Gastroesophageal sphincter (tissue), 4 donors: ENCODE measurements around the gene CTXN3. TPM values are rescaled to one million over a fixed set of nuclear protein-coding genes. Genes with fewer than 3 reads are reported as not detected.
A peak's percentile ranks its signal among the peaks of the same experiment; 100 is the strongest.

ENCODE experiments used
- ATAC-seq: fragments of 150-250 bp; one replicate; pipeline ENCODE4 v1.9.1; 2016; ENCODE audit warnings: mild to moderate bottlenecking, moderate library complexity
- H3K27ac ChIP-seq, 4 donors: fragments of 200-600 bp; sonication (generic) in 3 of 4; 1 replicate in 3 of 4; 2 replicates in 1 of 4; pipeline ENCODE4 v1.5.1; 2016 to 2019
- H3K27me3 ChIP-seq: fragments of 200-600 bp; sonication (generic); one replicate; pipeline ENCODE4 v1.5.1; 2019
- H3K36me3 ChIP-seq, 2 donors: fragments of 200-600 bp; sonication (generic); one replicate each; pipeline ENCODE4 v1.5.1; 2019; ENCODE audit warnings: control low read depth in 1 of 2
- H3K4me1 ChIP-seq, 3 donors: fragments of 200-600 bp; sonication (generic); 1 replicate in 2 of 3; 2 replicates in 1 of 3; pipeline ENCODE4 v1.5.1; 2016 to 2019; ENCODE audit warnings: control low read depth in 2 of 3
- H3K4me3 ChIP-seq, 2 donors: fragments of 200-600 bp; sonication (generic); one replicate each; pipeline ENCODE4 v1.5.1; 2019; ENCODE audit warnings: mild to moderate bottlenecking in 1 of 2, moderate library complexity in 1 of 2
- H3K9me3 ChIP-seq, 3 donors: fragments of 200-600 bp; sonication (generic); one replicate each; pipeline ENCODE4 v1.5.1; 2017 to 2019; ENCODE audit warnings: control low read depth in 2 of 3
- EP300 ChIP-seq: sonication (generic); formaldehyde crosslinking; IDR thresholded peaks from one replicate; pipeline ENCODE4 v1.6.1; 2017; ENCODE audit warnings: antibody characterized with exemption, mild to moderate bottlenecking
- POLR2A ChIP-seq, 2 donors: fragments of 450-650 bp; IDR thresholded peaks; one replicate each; pipeline ENCODE4 v1.6.1; 2017; ENCODE audit warnings: antibody characterized with exemption in 2 of 2, mild to moderate bottlenecking in 2 of 2, moderate library complexity in 1 of 2
- POLR2AphosphoS5 ChIP-seq: sonication (generic); formaldehyde crosslinking; IDR thresholded peaks from one replicate; pipeline ENCODE4 v1.6.1; 2017; ENCODE audit warnings: antibody characterized with exemption
- WGBS, 2 donors: methylation state at CpG; one replicate each; pipeline ENCODE4 v1.1.5; 2018; ENCODE audit warnings: low coverage in 1 of 2; 5-methylcytosine and 5-hydroxymethylcytosine counted together
- total RNA-seq, 4 donors: library from RNA; depleted of rRNA; stranded (reverse); fragments of >200 nt; gene quantifications; one replicate each; pipeline ENCODE4 v1.1.0, GENCODE V29; 2016
- TF ChIP-seq, protein P1 (sequence below), 4 experiments: fragments of 200-600 bp in 2 of 4; fragments of 450-650 bp in 2 of 4; sonication (generic) in 1 of 4; IDR thresholded peaks; one replicate each; pipeline ENCODE4 v1.5.1; 2017 to 2019; ENCODE audit warnings: antibody characterized with exemption in 4 of 4, mild to moderate bottlenecking in 2 of 4, moderate library complexity in 2 of 4

Gene CTXN3
- total RNA-seq, 4 donors from 2014 or later, result 0.58 TPM; not detected in 3

- TF ChIP-seq, protein P1, sequence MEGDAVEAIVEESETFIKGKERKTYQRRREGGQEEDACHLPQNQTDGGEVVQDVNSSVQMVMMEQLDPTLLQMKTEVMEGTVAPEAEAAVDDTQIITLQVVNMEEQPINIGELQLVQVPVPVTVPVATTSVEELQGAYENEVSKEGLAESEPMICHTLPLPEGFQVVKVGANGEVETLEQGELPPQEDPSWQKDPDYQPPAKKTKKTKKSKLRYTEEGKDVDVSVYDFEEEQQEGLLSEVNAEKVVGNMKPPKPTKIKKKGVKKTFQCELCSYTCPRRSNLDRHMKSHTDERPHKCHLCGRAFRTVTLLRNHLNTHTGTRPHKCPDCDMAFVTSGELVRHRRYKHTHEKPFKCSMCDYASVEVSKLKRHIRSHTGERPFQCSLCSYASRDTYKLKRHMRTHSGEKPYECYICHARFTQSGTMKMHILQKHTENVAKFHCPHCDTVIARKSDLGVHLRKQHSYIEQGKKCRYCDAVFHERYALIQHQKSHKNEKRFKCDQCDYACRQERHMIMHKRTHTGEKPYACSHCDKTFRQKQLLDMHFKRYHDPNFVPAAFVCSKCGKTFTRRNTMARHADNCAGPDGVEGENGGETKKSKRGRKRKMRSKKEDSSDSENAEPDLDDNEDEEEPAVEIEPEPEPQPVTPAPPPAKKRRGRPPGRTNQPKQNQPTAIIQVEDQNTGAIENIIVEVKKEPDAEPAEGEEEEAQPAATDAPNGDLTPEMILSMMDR (IDR thresholded peaks at IDR 0.05), result no peak
- TF ChIP-seq EP300 (no peak), POLR2AphosphoS5 (no peak), POLR2A (IDR thresholded peaks at IDR 0.05) (no peak)
- ATAC-seq, result no peak
- no peaks in the 10 kb centered on the region for H3K27me3 ChIP-seq
- H3K36me3 ChIP-seq, result no peaks in the 10 kb centered on the region
- H3K9me3 ChIP-seq, result no peaks in the 10 kb centered on the region
- H3K4me3 ChIP-seq, result no peak overlapping the region
- H3K4me1 ChIP-seq, result peaks cover 0 to 51% (median 5%) of the 10 kb centered on the region in 3 donors
- H3K27ac ChIP-seq, result peak overlapping the region; percentile 47 to 71 (median 66)
- WGBS, 2 donors, result 39 to 51% methylated on average over 3 of the region's 3 CpGs
Observed at GRCh38 chr5:127660047-127660733, 11.3 kb downstream of the CTXN3 start.

- no peaks in the 10 kb centered on the region for H3K27me3 ChIP-seq
- peaks cover 0 to 87% (median 14%) of the 10 kb centered on the region in 3 donors for H3K4me1 ChIP-seq
- no peak for ATAC-seq
- no peaks in the 10 kb centered on the region for H3K36me3 ChIP-seq
- no peaks in the 10 kb centered on the region for H3K9me3 ChIP-seq
- TF ChIP-seq POLR2A (IDR thresholded peaks at IDR 0.05), result no peak
- TF ChIP-seq, protein P1 (IDR thresholded peaks at IDR 0.05), result no peak
- TF ChIP-seq EP300, result no peak
- no peak for TF ChIP-seq POLR2AphosphoS5
- H3K4me3 ChIP-seq, result no peak overlapping the region
- WGBS, 2 donors, result 65 to 66% methylated on average over 5 of the region's 5 CpGs
- peak overlapping the region in 3 of 4 donors; percentile 44 to 73 (median 71) for H3K27ac ChIP-seq
Observed at GRCh38 chr5:127664093-127664492, 15.2 kb downstream of the CTXN3 start.

GRCh38 chr5:127665641-127666040 lies 16.8 kb downstream of the CTXN3 start:
- Histone ChIP-seq H3K27ac (peak overlapping the region in 3 of 4 donors; percentile 71 to 76 (median 73)), H3K9me3 (no peaks in the 10 kb centered on the region), H3K4me1 (peaks cover 0 to 88% (median 14%) of the 10 kb centered on the region in 3 donors), H3K36me3 (no peaks in the 10 kb centered on the region), H3K4me3 (no peak overlapping the region), H3K27me3 (no peaks in the 10 kb centered on the region)
- ATAC-seq, result peak; percentile 54
- TF ChIP-seq, protein P1 (IDR thresholded peaks at IDR 0.05), result no peak
- TF ChIP-seq POLR2A (IDR thresholded peaks at IDR 0.05) (no peak), POLR2AphosphoS5 (peak; percentile 55), EP300 (no peak)

DNA sequence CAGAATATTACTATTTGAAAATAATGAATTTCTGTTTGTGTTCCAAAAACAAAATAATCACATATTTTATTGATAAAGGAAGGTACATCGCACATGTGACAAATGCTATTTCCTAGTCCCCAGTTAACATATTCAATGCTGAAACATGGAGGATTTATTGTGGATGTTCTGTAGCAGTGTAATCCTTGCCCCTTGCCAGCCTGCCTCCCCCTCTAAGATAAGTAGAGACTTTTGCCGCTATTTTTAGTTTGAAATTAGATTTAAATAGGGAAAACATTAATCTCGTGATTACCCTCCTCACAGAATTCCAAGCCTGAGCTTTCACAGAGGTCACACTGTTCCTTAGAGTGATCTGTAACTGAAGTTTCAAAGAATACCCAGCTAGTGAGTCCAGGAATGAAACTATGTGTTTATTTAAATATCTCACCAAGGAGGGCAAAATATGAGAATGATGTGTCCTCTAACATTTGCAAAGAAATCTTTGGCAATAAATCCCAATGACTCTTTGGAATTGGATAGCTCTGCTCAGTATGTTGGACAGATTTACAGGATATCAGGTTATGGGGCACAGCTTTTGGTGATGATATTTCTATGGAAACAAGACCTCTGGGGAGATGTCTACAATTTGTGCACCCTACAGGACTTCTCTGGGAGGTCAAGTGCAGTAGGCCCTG lies 17.3 kb downstream of the CTXN3 start:
- H3K27me3 ChIP-seq, result no peaks in the 10 kb centered on the region
- H3K27ac ChIP-seq, result peak overlapping the region; percentile 71 to 76 (median 74)
- 25 to 26% methylated on average over 3 of the region's 3 CpGs for whole genome bisulfite sequencing, 2 donors
- H3K4me3 ChIP-seq, result no peak overlapping the region
- ATAC-seq, result peak; percentile 50
- TF ChIP-seq POLR2AphosphoS5, result no peak
- TF ChIP-seq, protein P1 (IDR thresholded peaks at IDR 0.05), result no peak
- no peak for TF ChIP-seq POLR2A (IDR thresholded peaks at IDR 0.05)
- no peak for TF ChIP-seq EP300
- no peaks in the 10 kb centered on the region for H3K9me3 ChIP-seq
- peaks cover 0 to 90% (median 14%) of the 10 kb centered on the region in 3 donors for H3K4me1 ChIP-seq
- no peaks in the 10 kb centered on the region for H3K36me3 ChIP-seq
